Endothelial cell (in vitro differentiated cells): ENCODE measurements around the gene CTNS. TPM values are rescaled to one million over a fixed set of nuclear protein-coding genes. Genes with fewer than 3 reads are reported as not detected.

Source experiments
- DNase-seq: peaks from one replicate; pipeline ENCODE4 v3.0.0; 2021; ENCODE audit warnings: low spot score
- H3K27ac Mint-ChIP-seq: one replicate; pipeline ENCODE4 v1.8.0; 2021; ENCODE audit warnings: mixed read lengths, inconsistent platforms; ENCODE audit not compliant: unreplicated experiment
- H3K27me3 Mint-ChIP-seq: one replicate; pipeline ENCODE4 v1.8.0; 2021; ENCODE audit warnings: mild to moderate bottlenecking, moderate library complexity, mixed read lengths, inconsistent platforms; ENCODE audit not compliant: unreplicated experiment
- H3K36me3 Mint-ChIP-seq: one replicate; pipeline ENCODE4 v1.8.0; 2021; ENCODE audit warnings: mild to moderate bottlenecking, low read depth, mixed read lengths, inconsistent platforms; ENCODE audit not compliant: unreplicated experiment
- H3K4me1 Mint-ChIP-seq: one replicate; pipeline ENCODE4 v1.8.0; 2021; ENCODE audit warnings: mild to moderate bottlenecking, mixed read lengths, inconsistent platforms; ENCODE audit not compliant: unreplicated experiment
- H3K4me3 Mint-ChIP-seq: one replicate; pipeline ENCODE4 v1.8.0; 2021; ENCODE audit warnings: mild to moderate bottlenecking, mixed read lengths, inconsistent platforms; ENCODE audit not compliant: unreplicated experiment
- H3K9me3 Mint-ChIP-seq: one replicate; pipeline ENCODE4 v1.8.0; 2021; ENCODE audit warnings: mixed read lengths, inconsistent platforms; ENCODE audit not compliant: unreplicated experiment
- total RNA-seq: library from RNA; stranded (reverse); fragmentation: NEBNext Ultra II Directional; extraction: Animal tissue kit (Norgen Biotek cat#: 25700); gene quantifications from one replicate; pipeline ENCODE4 v1.2.1, GENCODE V29; 2021; ENCODE audit not compliant: unreplicated experiment
- TF ChIP-seq, protein P1 (sequence below): fragments of 200-600 bp; sonication (generic); IDR thresholded peaks from one replicate; pipeline ENCODE4 v1.5.0; 2021; ENCODE audit warnings: antibody characterized with exemption; ENCODE audit not compliant: unreplicated experiment

The CTNS gene
- total RNA-seq, 1 donor from 2014 or later, result 17.5 TPM

GRCh38 chr17:3660311-3660891, 23.8 kb downstream of the CTNS start:
- no peak overlapping the region for H3K4me3 Mint-ChIP-seq
- no peaks in the 10 kb centered on the region for H3K4me1 Mint-ChIP-seq
- no peak overlapping the region for H3K27ac Mint-ChIP-seq
- H3K36me3 Mint-ChIP-seq, result peaks cover 16% of the 10 kb centered on the region
- TF ChIP-seq, protein P1, sequence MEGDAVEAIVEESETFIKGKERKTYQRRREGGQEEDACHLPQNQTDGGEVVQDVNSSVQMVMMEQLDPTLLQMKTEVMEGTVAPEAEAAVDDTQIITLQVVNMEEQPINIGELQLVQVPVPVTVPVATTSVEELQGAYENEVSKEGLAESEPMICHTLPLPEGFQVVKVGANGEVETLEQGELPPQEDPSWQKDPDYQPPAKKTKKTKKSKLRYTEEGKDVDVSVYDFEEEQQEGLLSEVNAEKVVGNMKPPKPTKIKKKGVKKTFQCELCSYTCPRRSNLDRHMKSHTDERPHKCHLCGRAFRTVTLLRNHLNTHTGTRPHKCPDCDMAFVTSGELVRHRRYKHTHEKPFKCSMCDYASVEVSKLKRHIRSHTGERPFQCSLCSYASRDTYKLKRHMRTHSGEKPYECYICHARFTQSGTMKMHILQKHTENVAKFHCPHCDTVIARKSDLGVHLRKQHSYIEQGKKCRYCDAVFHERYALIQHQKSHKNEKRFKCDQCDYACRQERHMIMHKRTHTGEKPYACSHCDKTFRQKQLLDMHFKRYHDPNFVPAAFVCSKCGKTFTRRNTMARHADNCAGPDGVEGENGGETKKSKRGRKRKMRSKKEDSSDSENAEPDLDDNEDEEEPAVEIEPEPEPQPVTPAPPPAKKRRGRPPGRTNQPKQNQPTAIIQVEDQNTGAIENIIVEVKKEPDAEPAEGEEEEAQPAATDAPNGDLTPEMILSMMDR, result no peak
- H3K9me3 Mint-ChIP-seq, result no peaks in the 10 kb centered on the region
- H3K27me3 Mint-ChIP-seq, result peaks cover 14% of the 10 kb centered on the region
- no peak for DNase-seq

- no peak overlapping the region for H3K4me3 Mint-ChIP-seq
- peaks cover 24% of the 10 kb centered on the region for H3K27me3 Mint-ChIP-seq
- TF ChIP-seq, protein P1, result no peak
- peaks cover 11% of the 10 kb centered on the region for H3K4me1 Mint-ChIP-seq
- DNase-seq, result no peak
- no peaks in the 10 kb centered on the region for H3K9me3 Mint-ChIP-seq
- H3K36me3 Mint-ChIP-seq, result peaks cover 21% of the 10 kb centered on the region
- H3K27ac Mint-ChIP-seq, result no peak overlapping the region
These were observed 26.8 kb downstream of the CTNS start for GRCh38 chr17:3663102-3664011.

GRCh38 chr17:3665834-3666233, 29.3 kb downstream of the CTNS start:
- no peak for DNase-seq
- H3K36me3 Mint-ChIP-seq, result peaks cover 21% of the 10 kb centered on the region
- peak overlapping the region; percentile 57 for H3K27ac Mint-ChIP-seq
- peak overlapping the region; percentile 81 for H3K4me3 Mint-ChIP-seq
- no peaks in the 10 kb centered on the region for H3K9me3 Mint-ChIP-seq
- peaks cover 19% of the 10 kb centered on the region for H3K4me1 Mint-ChIP-seq
- peaks cover 24% of the 10 kb centered on the region for H3K27me3 Mint-ChIP-seq
- TF ChIP-seq, protein P1, result no peak

- Mint-ChIP-seq H3K4me1 (peaks cover 19% of the 10 kb centered on the region), H3K27me3 (peaks cover 21% of the 10 kb centered on the region), H3K9me3 (no peaks in the 10 kb centered on the region), H3K27ac (peak overlapping the region; percentile 57), H3K4me3 (peak overlapping the region; percentile 81), H3K36me3 (peaks cover 21% of the 10 kb centered on the region)
- no peak for DNase-seq
- TF ChIP-seq, protein P1, result no peak
These were observed 30.0 kb downstream of the CTNS start for GRCh38 chr17:3666516-3666915.
